Measurements from ENCODE around the gene TUNAR.

DNA sequence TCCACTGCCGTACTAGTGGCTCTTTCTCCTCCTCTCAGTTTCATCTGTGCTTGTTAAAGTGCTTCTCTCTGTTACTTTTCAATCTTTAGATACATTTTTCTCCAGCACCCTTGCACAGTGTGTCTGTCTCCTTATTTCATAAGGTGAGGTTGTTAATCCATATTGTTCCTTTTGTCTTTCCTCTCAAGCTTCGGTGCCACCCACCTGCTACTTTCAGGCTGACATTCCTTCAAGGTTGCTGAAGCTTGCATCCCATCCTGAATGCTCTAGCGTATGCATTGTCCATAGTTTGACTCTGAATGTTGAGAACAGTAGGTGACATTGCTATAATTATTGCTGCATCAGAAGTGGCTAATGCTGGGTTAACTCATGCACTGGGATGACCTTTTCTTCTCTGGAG is 20.6 kb downstream of the TUNAR start:
- TF ChIP-seq FOXJ3 (CRISPR knock-in tag; IDR thresholded peaks at IDR 0.05) (no peak), GABPA (tag; conservative IDR thresholded peaks at IDR 0.05; ENCODE audit: low read depth) (no peak), CHD7 (IDR thresholded peaks at IDR 0.05; ENCODE audit: low read depth, low read length) (no peak), EP300 (IDR thresholded peaks at IDR 0.05; ENCODE audit: low read length) (no peak), DACH1 (IDR thresholded peaks at IDR 0.05; ENCODE audit: partially characterized antibody) (no peak), RNF2 (IDR thresholded peaks at IDR 0.05) (no peak), FOXP1 (CRISPR knock-in tag; IDR thresholded peaks at IDR 0.05) (no peak)
